Vein endothelial cell (primary cell): ENCODE measurements around the gene C7orf25. TPM values are rescaled to one million over a fixed set of nuclear protein-coding genes. Genes with fewer than 3 reads are reported as not detected.

ENCODE experiments used
- total RNA-seq: library from RNA; depleted of rRNA; stranded (reverse); fragments of >200 nt; gene quantifications from 2 replicates; pipeline ENCODE4 v1.2.3, GENCODE V29; 2012

Gene C7orf25
- 5.6 and 6.7 TPM in 2 replicates for total RNA-seq

DNA sequence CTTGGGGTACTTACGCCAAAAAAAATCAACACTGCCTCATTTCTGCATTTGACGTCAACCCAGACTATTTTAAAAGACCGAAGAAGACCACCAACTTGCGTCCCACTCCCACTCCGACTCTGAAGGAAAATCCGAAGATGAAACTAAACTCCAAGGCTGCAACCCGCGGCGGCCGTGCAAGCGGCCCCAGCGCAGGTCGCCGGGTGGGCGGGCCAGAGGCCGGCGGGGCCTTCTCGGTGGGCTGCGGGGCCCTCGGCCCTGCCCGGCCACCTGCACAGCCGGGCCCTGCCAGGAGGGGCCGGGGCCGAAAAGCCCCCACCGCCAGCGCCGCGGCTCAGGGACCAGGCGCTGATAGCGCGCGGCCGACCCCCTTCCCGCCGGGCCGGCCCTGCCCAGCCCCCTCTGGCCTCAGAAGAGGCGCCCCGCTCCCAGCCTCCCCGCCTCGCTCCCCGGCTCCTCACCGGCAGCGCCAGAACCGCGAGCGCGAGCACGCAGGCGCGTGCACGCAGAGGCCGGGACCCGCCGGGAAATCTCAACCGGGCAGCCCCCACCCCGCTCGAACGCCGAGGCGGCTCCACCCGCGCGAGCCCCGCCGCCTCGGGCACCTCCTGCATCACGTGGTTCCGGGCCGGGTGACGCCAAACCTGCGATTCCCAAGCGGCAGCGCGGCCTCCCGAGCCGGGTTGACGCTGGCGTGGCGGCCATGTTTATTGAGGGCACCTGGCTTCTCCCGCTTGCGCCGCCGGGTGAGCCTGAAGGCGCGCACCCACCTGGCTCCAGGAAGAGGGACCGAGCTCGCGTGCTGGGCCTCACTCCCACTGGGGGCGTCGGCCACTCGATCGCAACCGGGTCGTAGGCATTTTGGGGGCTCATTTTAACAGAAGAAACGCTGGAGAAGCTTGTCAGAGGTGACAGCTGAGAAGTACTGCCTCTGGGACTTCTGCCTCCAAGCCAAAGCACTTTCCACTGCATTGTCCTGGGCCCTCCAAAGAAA lies at the start of gene C7orf25:
TSS of gene C7orf25 (minus strand) at position 617 of the 994 bp plus-strand sequence. CDS start 1,170 bp downstream, outside the sequence.

DNA sequence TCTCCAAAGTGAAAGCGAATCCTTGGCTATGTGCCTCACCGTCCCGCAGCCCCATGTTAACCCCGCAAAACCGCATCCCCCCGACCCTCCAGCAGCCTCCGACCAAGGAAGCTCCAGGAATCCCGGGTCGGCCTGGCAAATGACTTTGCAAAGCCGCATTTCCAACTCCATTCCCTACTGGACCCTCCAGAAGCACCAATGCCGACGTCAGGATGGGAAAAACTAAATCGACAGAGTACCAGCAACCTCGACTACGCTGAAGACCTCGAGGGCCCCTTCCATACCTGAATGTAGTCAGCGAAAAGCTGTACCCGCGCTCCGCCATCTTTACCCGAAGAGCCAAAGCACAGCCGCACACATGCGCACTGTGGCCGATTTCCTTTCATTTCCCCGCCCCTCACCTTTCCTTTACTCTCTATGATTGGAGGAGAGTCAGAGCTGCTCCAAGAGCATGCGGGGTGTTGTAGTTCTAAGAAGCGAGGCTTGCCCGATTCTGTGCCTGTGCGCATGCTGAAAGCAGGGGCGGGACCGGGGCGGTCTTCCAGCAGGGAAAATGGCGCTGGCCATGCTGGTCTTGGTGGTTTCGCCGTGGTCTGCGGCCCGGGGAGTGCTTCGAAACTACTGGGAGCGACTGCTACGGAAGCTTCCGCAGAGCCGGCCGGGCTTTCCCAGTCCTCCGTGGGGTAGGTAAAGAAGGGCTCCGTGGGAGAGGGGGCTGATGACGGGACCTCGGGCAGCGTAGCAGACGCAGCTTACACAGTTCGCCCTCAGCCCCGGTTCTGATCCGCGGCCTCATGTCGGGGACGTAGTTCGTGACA lies 20.2 kb upstream of the C7orf25 start, which contains the start of the genes MRPL32 and PSMA2:
TSS of gene MRPL32 (plus strand) at position 543 of the 818 bp plus-strand sequence. CDS start at position 554, 11 bp downstream.
TSS of gene PSMA2 (minus strand) at position 341 of the 818 bp plus-strand sequence. CDS start at position 325, 16 bp downstream.

Other genes with a start within 250 kb of the C7orf25 start
- 77.4 and 107 TPM in 2 replicates for gene PSMA2, start 20.1 kb upstream of the C7orf25 start, total RNA-seq
- 46.6 and 55.2 TPM in 2 replicates for gene MRPL32, start 20.3 kb upstream of the C7orf25 start, total RNA-seq
- gene HECW1, start 200.6 kb upstream of the C7orf25 start, total RNA-seq, result not detected in 2 replicates